ENCODE data around the gene SH3BGRL2. TPM values are rescaled to one million over a fixed set of nuclear protein-coding genes. Genes with fewer than 3 reads are reported as not detected.

SH3BGRL2 gene
- total and polyA plus RNA-seq, 12 donors = 4.1 to 8.6 (median 5.0) TPM

DNA sequence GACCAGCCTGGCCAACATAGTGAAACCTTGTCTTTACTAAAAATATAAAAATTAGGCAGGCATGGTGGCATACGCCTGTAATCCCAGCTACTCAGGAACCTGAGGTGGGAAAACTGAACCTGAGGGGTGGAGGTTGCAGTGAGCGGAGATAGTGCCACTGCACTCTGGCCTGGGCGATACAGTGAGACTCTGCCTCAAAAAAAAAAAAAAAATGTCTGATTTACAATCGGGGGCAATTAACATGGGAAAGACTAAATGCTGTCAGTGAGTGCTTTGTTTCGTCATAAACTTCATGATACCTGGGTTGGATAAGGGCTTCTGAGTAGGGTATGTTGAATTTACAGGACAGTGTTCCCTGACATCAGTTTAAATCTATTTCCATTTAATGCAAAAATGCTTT is 8.0 kb upstream of the SH3BGRL2 start:
- 92 to 94% methylated on average over 5 of the region's 5 CpGs for WGBS, 2 donors

GRCh38 chr6:79625746-79626145 is 5.4 kb upstream of the SH3BGRL2 start:
- H3K36me3 ChIP-seq = no peaks in the 10 kb centered on the region
- no peak overlapping the region for H3K4me3 ChIP-seq
- DNase-seq = no peak
- TF ChIP-seq CTCF (IDR thresholded peaks at IDR 0.05) = no peak
- intact Hi-C loops (cut with DNase I) = no loop called here
- H3K4me1 ChIP-seq = peaks cover 0 to 6% (median 4%) of the 10 kb centered on the region in 9 donors
- H3K27me3 ChIP-seq = peaks cover 0 to 14% (median 0%) of the 10 kb centered on the region in 7 donors
- H3K9me3 ChIP-seq = no peaks in the 10 kb centered on the region
- no peak for ATAC-seq
- no peak overlapping the region for H3K27ac ChIP-seq

More for the DNA sequence above, 8.0 kb upstream of the SH3BGRL2 start:
- TF ChIP-seq CTCF (IDR thresholded peaks at IDR 0.05) = no peak
- H3K4me1 ChIP-seq = no peaks in the 10 kb centered on the region
- no peaks in the 10 kb centered on the region for H3K36me3 ChIP-seq
- H3K27ac ChIP-seq = no peak overlapping the region
- H3K9me3 ChIP-seq = no peaks in the 10 kb centered on the region
- no peaks in the 10 kb centered on the region for H3K27me3 ChIP-seq
- DNase-seq (no peak), ATAC-seq (no peak)
- intact Hi-C loops (cut with DNase I) = no loop called here
- H3K4me3 ChIP-seq = no peak overlapping the region

- peaks cover 0 to 24% (median 0%) of the 10 kb centered on the region in 7 donors for H3K27me3 ChIP-seq
- TF ChIP-seq CTCF (IDR thresholded peaks at IDR 0.05) = no peak
- no peak overlapping the region for H3K27ac ChIP-seq
- H3K4me1 ChIP-seq = peaks cover 0 to 12% (median 6%) of the 10 kb centered on the region in 9 donors
- 83 to 84% methylated on average over 3 of the region's 3 CpGs for WGBS, 2 donors
- no peak overlapping the region for H3K4me3 ChIP-seq
- intact Hi-C loops (cut with DNase I) = no loop called here
- no peaks in the 10 kb centered on the region for H3K36me3 ChIP-seq
- no peaks in the 10 kb centered on the region for H3K9me3 ChIP-seq
- ATAC-seq = no peak
- DNase-seq = no peak
Measured at GRCh38 chr6:79626811-79627210, 4.3 kb upstream of the SH3BGRL2 start.

- no peak for ATAC-seq
- intact Hi-C loops (cut with DNase I) = no loop called here
Measured at GRCh38 chr6:79627422-79627821, 3.7 kb upstream of the SH3BGRL2 start.

More at GRCh38 chr6:79627422-79627821, 3.7 kb upstream of the SH3BGRL2 start:
- Histone ChIP-seq H3K4me3 (no peak overlapping the region), H3K9me3 (no peaks in the 10 kb centered on the region), H3K36me3 (no peaks in the 10 kb centered on the region), H3K4me1 (peaks cover 0 to 17% (median 6%) of the 10 kb centered on the region in 9 donors), H3K27ac (no peak overlapping the region), H3K27me3 (peaks cover 0 to 30% (median 0%) of the 10 kb centered on the region in 7 donors)
- no peak for TF ChIP-seq CTCF (IDR thresholded peaks at IDR 0.05)
- DNase-seq = no peak

All from heart right ventricle (tissue), 16 donors.